HG02938 (cell line): ENCODE results near the gene EXOC4.

Experiments used
- ATAC-seq: cut with Tn5 transposase; IDR thresholded peaks from one replicate; pipeline ENCODE4 v1.9.1; 2021; ENCODE audit warnings: mild to moderate bottlenecking, moderate library complexity; ENCODE audit not compliant: unreplicated experiment

EXOC4 gene

GRCh38 chr7:133481676-133482075, 228.8 kb downstream of the EXOC4 start:
- no peak for ATAC-seq

- ATAC-seq, result no peak
Measured at GRCh38 chr7:133482599-133482998, 229.7 kb downstream of the EXOC4 start.

GRCh38 chr7:133484086-133484485, 231.2 kb downstream of the EXOC4 start:
- no peak for ATAC-seq

- ATAC-seq, result no peak
Measured at GRCh38 chr7:133489906-133490305, 237.0 kb downstream of the EXOC4 start.

GRCh38 chr7:133491201-133491691, 238.4 kb downstream of the EXOC4 start:
- ATAC-seq, result no peak

- ATAC-seq, result no peak
Measured at GRCh38 chr7:133491846-133492652, 239.2 kb downstream of the EXOC4 start.

GRCh38 chr7:133497061-133497460, 244.2 kb downstream of the EXOC4 start:
- ATAC-seq, result no peak

- no peak for ATAC-seq
Measured at GRCh38 chr7:133501771-133502170, 248.9 kb downstream of the EXOC4 start.

- ATAC-seq, result no peak
Measured at GRCh38 chr7:133502498-133502897, 249.6 kb downstream of the EXOC4 start.

- ATAC-seq, result no peak
Measured at GRCh38 chr7:133502972-133503371, 250.1 kb downstream of the EXOC4 start.

- ATAC-seq, result no peak
Measured at GRCh38 chr7:133504825-133505224, 251.9 kb downstream of the EXOC4 start.

GRCh38 chr7:133509822-133510221, 256.9 kb downstream of the EXOC4 start:
- no peak for ATAC-seq

- no peak for ATAC-seq
Measured at GRCh38 chr7:133510326-133511055, 257.6 kb downstream of the EXOC4 start.

GRCh38 chr7:133511252-133511651, 258.4 kb downstream of the EXOC4 start:
- ATAC-seq, result no peak

- no peak for ATAC-seq
Measured at GRCh38 chr7:133511708-133512107, 258.8 kb downstream of the EXOC4 start.

- ATAC-seq, result no peak
Measured at GRCh38 chr7:133512560-133512959, 259.7 kb downstream of the EXOC4 start.

GRCh38 chr7:133513608-133514007, 260.7 kb downstream of the EXOC4 start:
- ATAC-seq, result no peak

- ATAC-seq, result no peak
Measured at GRCh38 chr7:133514551-133514950, 261.7 kb downstream of the EXOC4 start.

GRCh38 chr7:133517766-133518165, 264.9 kb downstream of the EXOC4 start:
- no peak for ATAC-seq

GRCh38 chr7:133518718-133519117, 265.8 kb downstream of the EXOC4 start:
- ATAC-seq, result no peak

- no peak for ATAC-seq
Measured at GRCh38 chr7:133520248-133520647, 267.4 kb downstream of the EXOC4 start.

- no peak for ATAC-seq
Measured at GRCh38 chr7:133522501-133522900, 269.6 kb downstream of the EXOC4 start.
